Raji (cell line): ENCODE data around the gene TSKU.

Source experiments
- POLR2A ChIP-seq: IDR thresholded peaks from 2 replicates; pipeline ENCODE4 v1.6.1; 2011; ENCODE audit warnings: low read depth, low read length, control low read depth; ENCODE audit not compliant: insufficient read depth

TSKU gene

DNA sequence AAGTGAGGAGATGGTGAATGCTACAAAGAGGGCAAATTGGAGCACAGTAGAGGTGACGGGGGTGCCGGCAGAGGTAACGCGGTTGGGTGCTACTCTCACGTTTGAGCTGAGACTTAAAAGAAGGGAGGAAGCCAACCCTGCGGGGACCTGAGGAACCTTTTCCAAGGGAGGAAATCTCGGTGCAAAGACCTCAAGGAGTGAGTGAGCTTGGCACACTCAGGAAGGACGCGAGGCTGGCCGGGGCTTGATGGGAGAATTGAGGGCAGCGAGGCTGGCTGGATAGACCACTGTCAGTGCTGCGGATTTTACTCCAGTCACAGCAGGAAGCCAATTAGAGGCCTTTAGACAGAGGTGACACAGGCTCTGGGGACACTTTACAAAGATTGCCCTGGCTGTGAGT is 25.0 kb downstream of the TSKU start:
- no peak for TF ChIP-seq POLR2A

DNA sequence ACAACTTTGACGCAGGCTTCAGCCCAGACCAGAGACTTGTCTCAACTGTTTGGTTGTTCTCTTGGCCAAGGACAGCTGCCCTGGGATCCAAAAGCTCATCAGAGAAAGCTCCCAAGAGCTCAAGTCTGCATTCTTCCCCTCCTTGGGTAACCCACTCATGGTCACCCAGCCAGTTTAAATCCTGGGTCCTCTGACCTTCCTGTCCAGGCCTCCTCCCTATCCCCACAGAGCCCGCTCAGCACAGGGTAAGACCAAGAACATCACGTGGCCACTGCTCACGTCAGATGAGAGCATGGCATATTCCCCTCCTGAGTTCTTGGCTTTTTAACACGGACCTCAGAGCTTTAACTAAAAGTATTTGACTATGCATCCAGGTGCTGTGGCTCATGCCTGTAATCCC is 25.8 kb downstream of the TSKU start:
- no peak for TF ChIP-seq POLR2A

DNA sequence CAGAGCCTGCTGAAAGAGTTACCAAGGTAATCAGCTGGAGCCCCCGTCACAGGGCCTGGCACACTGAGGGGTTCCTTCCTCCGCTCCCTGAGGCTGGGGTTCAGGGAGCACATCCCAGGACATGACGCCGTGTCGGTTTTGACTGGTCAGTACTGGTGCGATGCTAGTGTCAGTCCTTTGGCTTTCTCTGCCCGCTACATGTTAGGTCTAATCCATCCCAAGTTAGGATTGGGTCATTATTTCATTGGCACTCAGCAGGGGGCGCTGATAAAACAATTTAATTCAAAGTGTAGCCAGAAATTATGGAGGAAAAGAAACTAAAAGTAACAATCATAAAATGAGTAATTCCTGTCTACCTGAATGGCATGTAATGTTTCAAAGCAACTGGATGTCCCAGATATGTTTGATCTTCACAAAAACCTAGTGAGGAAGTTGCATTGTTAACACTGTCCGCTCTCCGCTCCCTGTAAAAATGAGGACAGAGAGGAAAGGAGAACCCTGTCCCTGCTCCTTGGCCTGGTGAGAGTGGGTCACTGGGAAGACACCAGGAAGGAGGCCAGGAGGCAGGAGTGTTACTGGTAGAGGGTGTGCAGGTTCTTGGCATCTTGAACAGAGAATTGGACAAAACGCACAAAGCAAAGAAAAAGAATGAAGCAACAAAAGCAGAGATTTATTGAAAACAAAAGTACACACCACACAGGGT is 27.1 kb downstream of the TSKU start:
- no peak for TF ChIP-seq POLR2A

DNA sequence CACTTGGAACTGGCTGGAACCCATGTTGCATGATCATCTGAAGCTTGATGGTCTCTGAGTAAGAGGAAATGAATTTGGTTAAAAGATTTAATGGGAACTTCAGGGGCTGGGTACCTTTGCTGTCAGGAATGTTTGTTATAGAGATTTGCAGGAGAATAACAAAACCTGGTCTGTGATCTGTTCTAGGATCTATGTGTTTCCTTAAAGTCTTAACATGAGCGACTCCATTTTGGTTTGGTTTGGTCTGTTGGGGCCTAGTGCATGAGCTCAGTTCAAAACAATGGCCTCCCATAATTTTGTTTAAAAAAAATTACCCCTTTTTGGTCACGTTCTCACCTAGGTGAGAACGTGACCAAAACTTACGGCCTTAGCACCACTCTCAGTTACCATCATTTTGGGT is 28.1 kb downstream of the TSKU start:
- TF ChIP-seq POLR2A = no peak

DNA sequence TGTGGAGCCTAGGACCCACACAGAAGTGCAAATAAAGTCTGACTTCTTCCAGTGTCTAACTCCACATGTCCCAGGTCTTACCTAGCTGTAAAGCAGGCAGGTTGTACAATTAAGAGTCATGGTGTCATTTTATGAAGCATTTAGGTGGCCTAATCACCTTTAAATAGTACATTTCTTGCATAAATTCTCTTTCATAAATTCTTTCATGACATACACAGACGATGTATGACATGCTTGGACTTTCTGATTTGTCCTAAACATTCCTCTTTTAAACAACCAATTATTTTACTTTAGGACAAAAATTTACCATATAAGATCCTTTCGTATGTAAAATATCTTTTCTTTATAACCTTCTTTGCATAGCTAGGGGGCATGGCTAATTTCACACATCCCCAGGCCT is 31.3 kb downstream of the TSKU start:
- TF ChIP-seq POLR2A = no peak

DNA sequence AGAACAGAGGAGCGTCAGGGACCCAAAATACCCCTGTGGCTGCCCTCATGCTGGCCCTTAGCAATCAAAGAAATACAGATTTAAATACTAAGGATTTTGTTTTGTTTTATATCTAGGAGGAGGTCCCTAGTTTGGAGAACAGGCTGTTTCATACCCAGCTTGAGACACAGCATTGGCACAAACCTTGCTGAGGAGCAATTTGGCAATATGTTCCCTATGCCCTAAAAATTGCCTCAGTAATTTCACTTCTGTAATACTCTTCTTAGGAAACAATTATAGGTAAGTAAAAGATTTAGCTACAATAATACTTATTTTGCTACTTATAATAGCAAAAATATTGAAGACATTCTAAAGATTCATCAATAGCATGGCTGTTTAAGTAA is 37.0 kb downstream of the TSKU start:
- TF ChIP-seq POLR2A = no peak

DNA sequence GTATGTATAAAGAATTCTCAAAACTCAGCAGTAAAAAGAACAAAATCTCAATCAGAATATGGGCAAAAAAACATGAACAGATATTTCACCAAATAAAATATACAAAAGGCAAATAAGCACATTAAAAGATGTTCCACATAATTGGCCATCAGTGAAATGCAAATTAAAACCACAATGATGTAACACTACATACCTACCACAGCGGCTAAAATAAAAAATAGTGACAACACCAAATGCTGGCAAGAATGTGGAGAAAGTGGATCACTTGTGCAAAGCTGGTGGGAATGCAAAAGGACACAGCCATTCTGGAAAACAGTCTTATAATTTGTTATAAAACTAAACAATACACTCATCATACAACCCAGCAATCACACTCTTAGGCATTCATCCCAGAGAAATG is 39.2 kb downstream of the TSKU start:
- no peak for TF ChIP-seq POLR2A

DNA sequence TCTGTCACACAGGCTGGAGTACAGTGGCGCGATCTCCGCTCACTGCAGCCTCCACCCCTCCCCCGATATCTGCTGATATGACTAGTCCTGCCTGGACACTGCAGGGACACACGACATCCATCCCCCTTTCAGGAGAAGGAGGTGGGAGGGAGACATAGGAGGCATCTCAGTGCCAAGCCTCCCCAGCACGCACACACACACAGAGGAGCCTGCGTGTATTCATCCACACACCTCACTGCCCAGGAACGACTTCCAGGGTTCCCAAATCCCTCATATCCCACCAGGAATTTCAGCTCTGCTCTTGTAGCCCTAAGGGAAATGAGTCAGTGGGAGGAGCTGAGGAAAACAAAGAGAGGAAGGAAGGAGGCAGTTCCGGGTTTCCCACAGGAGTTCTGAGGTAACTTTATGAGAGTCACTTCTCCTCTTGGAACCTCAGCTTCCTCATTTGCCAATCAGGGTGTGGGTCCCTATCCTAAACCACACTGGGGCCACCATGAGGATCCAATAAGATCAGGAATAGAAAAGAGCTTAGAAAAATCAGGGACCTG is 40.4 kb downstream of the TSKU start:
- no peak for TF ChIP-seq POLR2A

DNA sequence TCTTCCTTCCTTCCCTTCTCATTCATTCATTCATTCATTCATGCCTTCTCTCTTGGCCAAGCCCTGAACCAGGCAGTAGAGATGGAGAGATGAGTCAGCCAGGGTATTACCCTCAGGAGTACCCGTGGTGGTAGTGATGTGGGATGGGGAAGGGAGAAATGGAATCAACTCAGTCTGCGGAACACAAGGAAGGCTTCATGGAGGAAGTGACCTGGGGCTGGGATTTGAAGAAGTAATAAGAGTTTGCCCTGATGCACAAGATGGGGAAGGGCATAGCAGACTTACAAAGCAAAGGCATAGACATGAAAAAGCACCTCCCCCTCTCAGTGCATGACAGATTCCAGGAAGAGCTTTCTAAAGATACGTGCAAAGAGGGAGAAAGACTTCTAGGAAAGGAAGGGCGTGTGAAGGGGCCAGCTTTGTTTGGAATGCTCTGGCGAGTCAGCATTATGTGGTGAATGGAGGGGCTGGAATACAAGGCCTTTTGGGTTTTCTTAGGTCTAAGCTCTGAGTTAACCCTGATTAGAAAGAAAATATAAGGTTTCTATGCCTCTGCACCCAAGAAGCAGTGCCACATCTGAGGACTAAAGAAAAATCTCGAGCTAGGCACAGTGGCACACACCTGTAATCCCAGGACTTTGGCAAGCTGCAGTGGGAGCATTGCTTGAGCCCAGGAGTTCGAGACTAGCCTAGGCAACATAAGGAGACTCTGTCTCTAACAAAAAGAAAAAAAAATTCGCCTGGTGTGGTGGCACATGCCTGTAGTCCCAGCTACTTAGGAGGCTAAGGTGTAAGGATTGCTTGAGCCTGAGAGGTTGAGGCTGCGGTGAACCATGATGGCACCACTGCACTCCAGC is 41.2 kb downstream of the TSKU start:
- TF ChIP-seq POLR2A = no peak

DNA sequence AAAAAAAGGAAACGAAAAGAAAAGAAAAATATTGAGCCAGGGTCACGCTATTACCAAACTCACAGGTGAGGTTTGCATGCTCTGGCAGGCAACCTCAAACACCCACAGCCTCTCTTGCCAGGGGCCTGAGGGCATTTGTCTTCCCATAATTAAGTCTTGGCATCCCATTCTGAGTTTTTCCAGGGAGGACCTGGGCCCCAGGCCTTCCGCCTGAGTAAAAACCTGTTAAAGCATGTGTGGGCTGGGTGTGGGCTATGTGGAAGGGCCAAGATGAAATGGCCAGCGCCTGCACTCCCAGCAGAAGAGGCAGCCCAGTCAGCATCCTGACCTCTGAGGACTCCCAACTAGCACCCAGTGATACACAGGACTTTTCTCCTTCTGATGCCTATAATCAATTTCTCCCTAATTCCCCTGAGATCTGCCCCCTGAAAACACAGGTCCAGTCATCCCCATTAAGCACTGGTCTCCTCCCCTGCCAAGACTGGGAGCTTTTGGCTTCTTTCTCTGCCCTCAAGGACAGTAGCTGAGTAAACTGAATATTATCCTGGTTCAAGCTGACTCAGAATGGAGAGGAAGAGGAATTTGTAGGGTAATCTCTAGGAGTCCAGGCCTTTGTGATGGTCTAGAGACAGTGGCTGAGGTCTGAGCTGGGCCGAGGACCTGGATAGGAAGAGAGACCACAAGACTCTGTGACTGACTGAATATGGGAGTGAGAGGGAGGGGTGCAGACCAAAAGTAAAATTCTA is 42.0 kb downstream of the TSKU start:
- no peak for TF ChIP-seq POLR2A

DNA sequence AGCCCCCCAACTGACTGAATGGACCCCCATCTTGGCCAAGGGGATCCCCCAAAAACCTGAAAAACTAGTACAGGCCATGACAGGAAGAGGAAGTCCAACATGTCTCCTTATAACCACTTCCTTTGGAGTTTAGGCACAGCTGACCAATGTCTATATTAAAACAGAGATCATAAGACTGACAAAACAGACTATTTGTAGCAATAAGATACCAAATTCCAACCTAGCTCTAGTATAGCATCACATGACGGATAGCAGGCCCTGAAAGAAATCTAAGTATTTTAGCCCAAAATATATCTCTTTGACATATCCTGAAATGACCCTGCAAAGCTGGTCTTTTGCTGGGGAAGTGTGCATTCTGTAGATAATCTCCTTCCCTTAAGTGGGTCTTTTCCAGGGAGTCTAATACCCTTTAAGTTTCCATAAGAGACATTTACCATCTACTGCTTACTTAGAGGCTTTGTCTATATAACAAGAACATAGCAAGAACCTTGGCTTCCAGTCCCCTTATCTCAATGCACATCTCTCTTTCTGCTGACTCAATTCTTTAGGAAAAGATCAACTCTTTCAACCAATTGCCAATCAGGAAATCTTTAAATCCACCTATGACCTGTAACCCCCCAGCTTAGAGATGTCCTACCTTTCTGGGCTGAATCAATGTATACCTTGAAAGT is 42.7 kb downstream of the TSKU start:
- no peak for TF ChIP-seq POLR2A

DNA sequence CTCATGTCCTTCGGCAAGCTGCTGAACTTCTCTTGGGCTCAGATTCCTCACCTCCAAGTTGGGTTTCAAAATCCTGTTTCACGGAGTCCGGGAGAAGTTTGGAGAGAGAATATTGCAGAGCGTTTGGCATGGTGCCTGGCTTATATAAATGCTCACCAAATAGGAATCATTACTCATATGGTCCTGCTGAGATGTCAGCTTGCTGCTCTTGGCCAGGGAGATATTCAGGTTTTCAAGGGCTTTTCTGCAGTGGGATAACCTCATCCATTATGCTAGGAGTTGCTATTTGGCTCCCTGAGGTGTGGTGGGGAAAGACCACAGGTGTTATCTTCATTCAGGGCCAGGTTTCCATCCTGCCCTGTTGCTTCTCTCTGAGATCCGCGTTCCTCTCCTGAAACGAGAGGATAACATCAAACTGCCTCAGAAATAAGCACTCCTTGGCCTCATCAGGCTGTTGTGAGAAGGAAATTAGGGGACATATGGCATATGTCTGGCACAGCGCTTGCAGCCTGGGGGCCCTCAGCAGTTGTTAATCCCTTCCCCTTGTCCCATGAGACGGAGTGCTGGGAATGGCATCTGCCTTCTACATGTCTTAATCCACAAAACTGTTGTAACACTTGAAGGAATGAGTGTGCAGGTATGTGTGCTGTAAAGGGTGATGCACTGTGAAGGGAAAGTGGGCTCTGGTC is 47.6 kb downstream of the TSKU start:
- TF ChIP-seq POLR2A = no peak

DNA sequence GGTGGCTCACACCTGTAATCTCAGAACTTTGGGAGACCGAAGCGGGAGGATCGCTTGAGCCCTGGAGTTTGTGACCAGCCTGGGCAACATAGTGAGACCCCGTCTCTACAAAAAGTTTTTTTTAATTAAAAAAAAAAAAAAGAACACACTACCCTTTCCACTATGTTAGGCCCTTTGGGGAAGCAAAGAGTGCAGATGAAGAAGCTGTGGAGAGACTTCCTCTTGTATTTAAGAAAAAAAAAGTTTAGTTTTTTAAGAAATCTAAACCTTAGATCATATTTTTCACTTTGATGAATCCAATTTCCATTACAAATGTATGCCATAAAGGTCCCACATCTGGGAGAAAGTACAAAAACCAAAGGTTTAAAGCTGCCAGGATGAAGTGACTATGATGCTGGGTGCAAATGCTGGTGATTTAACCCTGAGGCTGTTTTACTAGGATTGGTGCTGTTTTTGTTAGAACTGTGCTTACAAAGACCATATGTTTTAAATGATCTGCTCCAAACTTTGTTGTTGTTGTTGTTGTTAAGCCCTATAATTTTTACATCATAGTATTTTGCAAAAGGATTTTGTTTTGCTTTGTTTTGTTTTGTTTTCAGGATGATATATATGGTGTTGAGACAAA is 48.6 kb downstream of the TSKU start:
- TF ChIP-seq POLR2A = no peak

DNA sequence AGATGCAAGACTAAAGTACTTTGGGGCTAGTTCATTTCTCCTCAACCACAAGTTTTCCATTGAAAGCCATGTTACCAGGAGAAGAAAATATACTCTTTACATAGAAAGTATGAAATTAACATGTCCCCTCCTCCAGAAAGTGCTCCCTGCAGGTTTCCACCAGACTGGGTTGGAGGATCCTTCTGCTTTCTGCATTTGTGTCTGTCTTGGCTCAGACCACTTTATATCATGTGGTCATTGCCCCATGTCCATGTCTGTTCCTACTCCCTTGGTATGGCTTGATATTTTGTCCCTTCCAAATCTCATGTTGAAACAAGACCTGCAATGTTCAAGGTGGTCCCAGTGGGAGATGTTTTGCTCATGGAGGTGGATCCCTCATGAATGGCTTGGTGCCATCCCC is 49.2 kb downstream of the TSKU start:
- TF ChIP-seq POLR2A = no peak
